Activated gamma-delta T cell treated with anti-CD3 and anti-CD28 coated beads, Interleukin-2, amount 50 U/mL, for 16 hours (primary cell): Measurements from ENCODE around the gene CD4.
A peak's percentile ranks its signal among the peaks of the same experiment; 100 is the strongest.
"Not testable (repeated sequence)": the region's sequence is repeated elsewhere in the genome, so short reads cannot be mapped to it uniquely, and the experiment has no call there.

Experiments used
- DNase-seq: peaks from one replicate; pipeline ENCODE4 v3.0.0-alpha.2; 2020; ENCODE audit warnings: low read depth

The CD4 gene

GRCh38 chr12:6788972-6789924 is at the start of gene CD4:
CD4 (plus strand) TSS chr12:6789528; CDS start chr12:6800139, 10,611 bp downstream.
- DNase-seq: no peak

- DNase-seq: not testable (repeated sequence)
Measured at GRCh38 chr12:6742080-6742479, 47.2 kb upstream of the CD4 start.

GRCh38 chr12:6742834-6743233 is 46.5 kb upstream of the CD4 start:
- DNase-seq: no peak

GRCh38 chr12:6743300-6743699 is 46.0 kb upstream of the CD4 start:
- not testable (repeated sequence) for DNase-seq

GRCh38 chr12:6745741-6746525 is 43.4 kb upstream of the CD4 start:
- no peak for DNase-seq

- no peak for DNase-seq
Measured at GRCh38 chr12:6747216-6747615, 42.1 kb upstream of the CD4 start.

- DNase-seq: no peak
Measured at GRCh38 chr12:6748761-6749160, 40.6 kb upstream of the CD4 start.

- DNase-seq: no peak
Measured at GRCh38 chr12:6750506-6750905, 38.8 kb upstream of the CD4 start.

- no peak for DNase-seq
Measured at GRCh38 chr12:6751767-6752166, 37.6 kb upstream of the CD4 start.

- no peak for DNase-seq
Measured at GRCh38 chr12:6752167-6752920, 37.0 kb upstream of the CD4 start.

GRCh38 chr12:6752921-6753771 is 36.2 kb upstream of the CD4 start, which contains the start of gene MLF2:
MLF2 (minus strand) TSS chr12:6753141; CDS start chr12:6752334, 807 bp downstream.
- peak; percentile 96 for DNase-seq

- DNase-seq: no peak
Measured at GRCh38 chr12:6753772-6754356, 35.5 kb upstream of the CD4 start.

GRCh38 chr12:6754411-6754810 is 34.9 kb upstream of the CD4 start:
- DNase-seq: no peak

GRCh38 chr12:6757028-6757690 is 32.2 kb upstream of the CD4 start:
- no peak for DNase-seq

- no peak for DNase-seq
Measured at GRCh38 chr12:6758506-6759095, 30.7 kb upstream of the CD4 start.

- DNase-seq: no peak
Measured at GRCh38 chr12:6759741-6760140, 29.6 kb upstream of the CD4 start.

- DNase-seq: no peak
Measured at GRCh38 chr12:6763380-6763779, 25.9 kb upstream of the CD4 start.

- DNase-seq: peak; percentile 48
Measured at GRCh38 chr12:6764011-6764828, 25.1 kb upstream of the CD4 start.

- DNase-seq: no peak
Measured at GRCh38 chr12:6765048-6765633, 24.2 kb upstream of the CD4 start.
